GDM1 (cell line): ENCODE data around the gene USP17L11.
"Not testable (repeated sequence)": the region's sequence is repeated elsewhere in the genome, so short reads cannot be mapped to it uniquely, and the experiment has no call there.

ENCODE experiments used
- DNase-seq: peaks from one replicate; lab custom pipeline; 2025; lab: John Stamatoyannopoulos, UW

The USP17L11 gene, protein sequence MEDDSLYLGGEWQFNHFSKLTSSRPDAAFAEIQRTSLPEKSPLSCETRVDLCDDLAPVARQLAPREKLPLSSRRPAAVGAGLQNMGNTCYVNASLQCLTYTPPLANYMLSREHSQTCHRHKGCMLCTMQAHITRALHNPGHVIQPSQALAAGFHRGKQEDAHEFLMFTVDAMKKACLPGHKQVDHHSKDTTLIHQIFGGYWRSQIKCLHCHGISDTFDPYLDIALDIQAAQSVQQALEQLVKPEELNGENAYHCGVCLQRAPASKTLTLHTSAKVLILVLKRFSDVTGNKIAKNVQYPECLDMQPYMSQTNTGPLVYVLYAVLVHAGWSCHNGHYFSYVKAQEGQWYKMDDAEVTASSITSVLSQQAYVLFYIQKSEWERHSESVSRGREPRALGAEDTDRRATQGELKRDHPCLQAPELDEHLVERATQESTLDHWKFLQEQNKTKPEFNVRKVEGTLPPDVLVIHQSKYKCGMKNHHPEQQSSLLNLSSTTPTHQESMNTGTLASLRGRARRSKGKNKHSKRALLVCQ

DNA sequence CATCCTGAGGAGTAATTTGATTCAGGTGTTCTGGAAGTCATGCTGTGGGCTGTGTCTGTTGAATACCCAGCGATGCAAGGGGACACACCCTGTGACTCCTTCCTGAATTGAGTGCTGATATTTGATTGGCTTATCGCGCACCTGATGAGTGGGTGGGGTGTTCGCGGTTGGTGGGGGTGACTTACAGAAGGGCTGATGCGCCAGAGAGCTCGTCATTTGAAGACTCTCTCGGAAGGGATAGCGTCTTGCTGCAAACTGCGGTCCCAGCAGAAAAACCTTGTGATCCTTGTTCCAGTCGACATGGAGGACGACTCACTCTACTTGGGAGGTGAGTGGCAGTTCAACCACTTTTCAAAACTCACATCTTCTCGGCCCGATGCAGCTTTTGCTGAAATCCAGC, at the start of gene USP17L11:
Gene USP17L11 (plus strand): TSS at position 301 of the 400 bp plus-strand sequence. CDS start 0 bp downstream, at position 301.
- not testable (repeated sequence) for DNase-seq

DNA sequence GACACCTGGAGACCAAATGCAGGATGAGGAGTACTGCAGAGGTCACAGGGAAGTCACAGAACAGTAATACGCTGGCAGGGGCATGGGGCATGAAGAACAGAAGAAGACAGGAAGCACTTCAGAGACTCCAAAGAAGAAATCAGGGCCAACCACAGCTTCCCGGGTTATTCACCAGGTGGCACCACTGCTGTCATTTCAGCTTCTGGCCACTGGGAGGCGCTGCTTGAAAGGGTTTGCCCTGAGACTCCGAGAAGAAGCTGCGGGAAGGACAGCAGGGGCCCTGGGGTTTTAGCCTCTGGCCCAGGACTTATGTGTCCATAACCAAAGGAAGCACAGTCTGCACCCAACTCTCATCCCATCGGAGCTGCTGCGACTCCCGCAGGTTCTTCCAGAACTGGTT, 49.2 kb upstream of the USP17L11 start:
- DNase-seq, result not testable (repeated sequence)

DNA sequence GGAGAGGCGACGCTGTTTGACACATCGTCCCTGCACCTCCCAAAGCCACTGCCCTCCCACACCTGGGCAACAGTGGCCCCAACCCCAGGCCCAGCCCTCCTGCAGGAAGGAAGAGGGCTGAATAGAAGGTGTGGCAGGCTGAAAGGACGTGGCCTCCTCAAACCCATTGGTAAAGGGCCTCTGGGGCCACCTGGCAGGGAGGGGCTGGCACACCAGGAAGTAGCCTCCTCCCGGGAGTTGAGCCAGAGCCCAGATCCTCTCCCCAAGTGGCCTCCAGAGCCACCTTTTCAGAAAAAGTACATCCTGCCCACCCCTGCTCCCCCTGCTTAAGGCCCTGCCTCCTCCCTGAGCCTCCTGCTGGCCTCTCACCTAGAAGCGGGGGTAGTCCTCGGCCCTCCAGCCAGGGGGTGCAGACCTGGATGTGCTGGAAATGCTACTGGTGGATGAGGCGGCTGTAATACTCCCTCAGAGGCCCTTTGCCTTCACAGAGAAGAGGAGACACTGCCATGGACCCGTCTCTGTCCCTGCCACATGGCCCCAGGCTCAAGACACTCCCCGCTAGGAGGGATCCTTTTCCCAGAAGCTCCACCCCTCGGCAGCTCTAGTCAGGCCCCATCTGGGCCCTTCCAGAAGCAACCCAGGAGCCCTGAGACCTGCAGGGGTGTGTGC, 45.3 kb upstream of the USP17L11 start, which contains the start of gene FAM90A26:
Gene FAM90A26 (plus strand): TSS at position 619 of the 669 bp plus-strand sequence. CDS start 2,764 bp downstream, outside the sequence.
- DNase-seq, result not testable (repeated sequence)

DNA sequence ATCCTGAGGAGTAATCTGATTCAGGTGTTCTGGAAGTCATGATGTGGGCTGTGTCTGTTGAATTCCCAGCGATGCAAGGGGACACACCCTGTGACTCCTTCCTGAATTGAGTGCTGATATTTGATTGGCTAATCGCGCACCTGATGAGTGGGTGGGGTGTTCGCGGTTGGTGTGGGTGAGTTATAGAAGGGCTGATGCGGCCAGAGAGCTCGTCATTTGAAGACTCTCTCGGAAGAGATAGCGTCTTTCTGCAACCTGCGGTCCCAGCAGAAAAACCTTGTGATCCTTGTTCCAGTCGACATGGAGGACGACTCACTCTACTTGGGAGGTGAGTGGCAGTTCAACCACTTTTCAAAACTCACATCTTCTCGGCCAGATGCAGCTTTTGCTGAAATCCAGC, 4.8 kb upstream of the USP17L11 start, which contains the start of gene USP17L10:
Gene USP17L10 (plus strand): TSS at position 301 of the 400 bp plus-strand sequence. CDS start 0 bp downstream, at position 301.
- DNase-seq, result not testable (repeated sequence)

DNA sequence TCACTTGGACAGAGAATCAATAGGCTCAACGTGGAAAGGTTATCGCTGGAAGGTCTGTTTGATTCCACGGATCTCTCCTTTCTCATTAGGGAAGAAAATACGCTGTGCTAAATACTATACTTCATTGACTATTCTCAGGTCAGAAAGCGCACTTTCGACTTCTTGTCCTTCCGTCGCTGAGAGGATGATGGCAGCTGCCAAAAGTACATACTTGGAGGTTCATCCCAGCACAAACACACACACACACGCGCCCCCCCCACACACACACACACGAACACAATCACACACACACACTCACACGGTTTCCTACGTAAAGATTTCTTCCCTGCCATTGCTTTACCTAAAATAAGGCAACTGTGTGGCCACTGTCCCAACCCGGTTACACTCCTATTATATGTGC, 504 bp upstream of the USP17L11 start:
- DNase-seq, result not testable (repeated sequence)

DNA sequence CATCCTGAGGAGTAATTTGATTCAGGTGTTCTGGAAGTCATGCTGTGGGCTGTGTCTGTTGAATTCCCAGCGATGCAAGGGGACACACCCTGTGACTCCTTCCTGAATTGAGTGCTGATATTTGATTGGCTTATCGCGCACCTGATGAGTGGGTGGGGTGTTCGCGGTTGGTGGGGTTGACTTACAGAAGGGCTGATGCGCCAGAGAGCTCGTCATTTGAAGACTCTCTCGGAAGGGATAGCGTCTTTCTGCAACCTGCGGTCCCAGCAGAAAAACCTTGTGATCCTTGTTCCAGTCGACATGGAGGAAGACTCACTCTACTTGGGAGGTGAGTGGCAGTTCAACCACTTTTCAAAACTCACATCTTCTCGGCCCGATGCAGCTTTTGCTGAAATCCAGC, 4.6 kb downstream of the USP17L11 start, which contains the start of gene USP17L12:
Gene USP17L12 (plus strand): TSS at position 301 of the 400 bp plus-strand sequence. CDS start 0 bp downstream, at position 301.
- DNase-seq, result not testable (repeated sequence)

DNA sequence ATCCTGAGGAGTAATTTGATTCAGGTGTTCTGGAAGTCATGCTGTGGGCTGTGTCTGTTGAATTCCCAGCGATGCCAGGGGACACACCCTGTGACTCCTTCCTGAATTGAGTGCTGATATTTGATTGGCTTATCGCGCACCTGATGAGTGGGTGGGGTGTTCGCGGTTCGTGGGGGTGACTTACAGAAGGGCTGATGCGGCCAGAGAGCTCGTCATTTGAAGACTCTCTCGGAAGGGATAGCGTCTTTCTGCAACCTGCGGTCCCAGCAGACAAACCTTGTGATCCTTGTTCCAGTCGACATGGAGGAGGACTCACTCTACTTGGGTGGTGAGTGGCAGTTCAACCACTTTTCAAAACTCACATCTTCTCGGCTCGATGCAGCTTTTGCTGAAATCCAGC, 9.4 kb downstream of the USP17L11 start, which contains the start of gene USP17L13:
Gene USP17L13 (plus strand): TSS at position 301 of the 400 bp plus-strand sequence. CDS start 0 bp downstream, at position 301.
- not testable (repeated sequence) for DNase-seq

DNA sequence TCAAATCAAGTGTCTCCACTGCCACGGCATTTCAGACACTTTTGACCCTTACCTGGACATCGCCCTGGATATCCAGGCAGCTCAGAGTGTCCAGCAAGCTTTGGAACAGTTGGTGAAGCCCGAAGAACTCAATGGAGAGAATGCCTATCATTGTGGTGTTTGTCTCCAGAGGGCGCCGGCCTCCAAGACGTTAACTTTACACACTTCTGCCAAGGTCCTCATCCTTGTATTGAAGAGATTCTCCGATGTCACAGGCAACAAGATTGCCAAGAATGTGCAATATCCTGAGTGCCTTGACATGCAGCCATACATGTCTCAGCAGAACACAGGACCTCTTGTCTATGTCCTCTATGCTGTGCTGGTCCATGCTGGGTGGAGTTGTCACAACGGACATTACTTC, 15.0 kb downstream of the USP17L11 start:
- not testable (repeated sequence) for DNase-seq

DNA sequence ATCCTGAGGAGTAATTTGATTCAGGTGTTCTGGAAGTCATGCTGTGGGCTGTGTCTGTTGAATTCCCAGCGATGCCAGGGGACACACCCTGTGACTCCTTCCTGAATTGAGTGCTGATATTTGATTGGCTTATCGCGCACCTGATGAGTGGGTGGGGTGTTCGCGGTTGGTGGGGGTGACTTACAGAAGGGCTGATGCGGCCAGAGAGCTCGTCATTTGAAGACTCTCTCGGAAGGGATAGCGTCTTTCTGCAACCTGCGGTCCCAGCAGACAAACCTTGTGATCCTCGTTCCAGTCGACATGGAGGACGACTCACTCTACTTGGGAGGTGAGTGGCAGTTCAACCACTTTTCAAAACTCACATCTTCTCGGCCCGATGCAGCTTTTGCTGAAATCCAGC, 18.9 kb downstream of the USP17L11 start, which contains the start of gene USP17L15:
Gene USP17L15 (plus strand): TSS at position 301 of the 400 bp plus-strand sequence. CDS start 0 bp downstream, at position 301.
- not testable (repeated sequence) for DNase-seq

DNA sequence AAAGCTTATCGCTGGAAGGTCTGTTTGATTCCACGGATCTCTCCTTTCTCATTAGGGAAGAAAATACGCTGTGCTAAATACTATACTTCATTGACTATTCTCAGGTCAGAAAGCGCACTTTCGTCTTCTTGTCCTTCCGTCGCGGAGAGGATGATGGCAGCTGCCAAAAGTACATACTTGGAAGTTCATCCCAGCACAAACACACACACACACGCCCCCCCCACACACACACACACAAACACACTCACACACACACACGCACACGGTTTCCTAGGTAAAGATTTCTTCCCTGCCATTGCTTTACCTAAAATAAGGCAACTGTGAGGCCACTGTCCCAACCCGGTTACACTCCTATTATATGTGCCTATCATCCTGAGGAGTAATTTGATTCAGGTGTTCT, 23.3 kb downstream of the USP17L11 start:
- not testable (repeated sequence) for DNase-seq

DNA sequence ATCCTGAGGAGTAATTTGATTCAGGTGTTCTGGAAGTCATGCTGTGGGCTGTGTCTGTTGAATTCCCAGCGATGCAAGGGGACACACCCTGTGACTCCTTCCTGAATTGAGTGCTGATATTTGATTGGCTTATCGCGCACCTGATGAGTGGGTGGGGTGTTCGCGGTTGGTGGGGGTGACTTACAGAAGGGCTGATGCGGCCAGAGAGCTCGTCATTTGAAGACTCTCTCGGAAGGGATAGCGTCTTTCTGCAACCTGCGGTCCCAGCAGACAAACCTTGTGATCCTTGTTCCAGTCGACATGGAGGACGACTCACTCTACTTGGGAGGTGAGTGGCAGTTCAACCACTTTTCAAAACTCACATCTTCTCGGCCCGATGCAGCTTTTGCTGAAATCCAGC, 28.4 kb downstream of the USP17L11 start, which contains the start of gene USP17L17:
Gene USP17L17 (plus strand): TSS at position 301 of the 400 bp plus-strand sequence. CDS start 0 bp downstream, at position 301.
- not testable (repeated sequence) for DNase-seq

DNA sequence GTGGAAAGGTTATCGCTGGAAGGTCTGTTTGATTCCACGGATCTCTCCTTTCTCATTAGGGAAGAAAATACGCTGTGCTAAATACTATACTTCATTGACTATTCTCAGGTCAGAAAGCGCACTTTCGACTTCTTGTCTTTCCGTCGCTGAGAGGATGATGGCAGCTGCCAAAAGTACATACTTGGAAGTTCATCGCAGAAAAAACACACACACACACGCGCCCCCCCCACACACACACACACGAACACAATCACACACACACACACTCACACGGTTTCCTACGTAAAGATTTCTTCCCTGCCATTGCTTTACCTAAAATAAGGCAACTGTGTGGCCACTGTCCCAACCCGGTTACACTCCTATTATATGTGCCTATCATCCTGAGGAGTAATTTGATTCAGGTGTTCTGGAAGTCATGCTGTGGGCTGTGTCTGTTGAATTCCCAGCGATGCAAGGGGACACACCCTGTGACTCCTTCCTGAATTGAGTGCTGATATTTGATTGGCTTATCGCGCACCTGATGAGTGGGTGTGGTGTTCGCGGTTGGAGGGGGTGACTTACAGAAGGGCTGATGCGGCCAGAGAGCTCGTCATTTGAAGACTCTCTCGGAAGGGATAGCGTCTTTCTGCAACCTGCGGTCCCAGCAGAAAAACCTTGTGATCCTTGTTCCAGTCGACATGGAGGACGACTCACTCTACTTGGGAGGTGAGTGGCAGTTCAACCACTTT, 32.9 kb downstream of the USP17L11 start, which contains the start of gene USP17L18:
Gene USP17L18 (plus strand): TSS at position 678 of the 728 bp plus-strand sequence. CDS start 0 bp downstream, at position 678.
- DNase-seq, result not testable (repeated sequence)

DNA sequence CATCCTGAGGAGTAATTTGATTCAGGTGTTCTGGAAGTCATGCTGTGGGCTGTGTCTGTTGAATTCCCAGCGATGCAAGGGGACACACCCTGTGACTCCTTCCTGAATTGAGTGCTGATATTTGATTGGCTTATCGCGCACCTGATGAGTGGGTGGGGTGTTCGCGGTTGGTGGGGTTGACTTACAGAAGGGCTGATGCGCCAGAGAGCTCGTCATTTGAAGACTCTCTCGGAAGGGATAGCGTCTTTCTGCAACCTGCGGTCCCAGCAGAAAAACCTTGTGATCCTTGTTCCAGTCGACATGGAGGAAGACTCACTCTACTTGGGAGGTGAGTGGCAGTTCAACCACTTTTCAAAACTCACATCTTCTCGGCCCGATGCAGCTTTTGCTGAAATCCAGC, 37.9 kb downstream of the USP17L11 start, which contains the start of gene USP17L19:
Gene USP17L19 (plus strand): TSS at position 301 of the 400 bp plus-strand sequence. CDS start 0 bp downstream, at position 301.
- DNase-seq, result not testable (repeated sequence)

DNA sequence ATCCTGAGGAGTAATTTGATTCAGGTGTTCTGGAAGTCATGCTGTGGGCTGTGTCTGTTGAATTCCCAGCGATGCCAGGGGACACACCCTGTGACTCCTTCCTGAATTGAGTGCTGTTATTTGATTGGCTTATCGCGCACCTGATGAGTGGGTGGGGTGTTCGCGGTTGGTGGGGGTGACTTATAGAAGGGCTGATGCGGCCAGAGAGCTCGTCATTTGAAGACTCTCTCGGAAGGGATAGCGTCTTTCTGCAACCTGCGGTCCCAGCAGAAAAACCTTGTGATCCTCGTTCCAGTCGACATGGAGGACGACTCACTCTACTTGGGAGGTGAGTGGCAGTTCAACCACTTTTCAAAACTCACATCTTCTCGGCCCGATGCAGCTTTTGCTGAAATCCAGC, 42.6 kb downstream of the USP17L11 start, which contains the start of gene USP17L20:
Gene USP17L20 (plus strand): TSS at position 301 of the 400 bp plus-strand sequence. CDS start 0 bp downstream, at position 301.
- not testable (repeated sequence) for DNase-seq

DNA sequence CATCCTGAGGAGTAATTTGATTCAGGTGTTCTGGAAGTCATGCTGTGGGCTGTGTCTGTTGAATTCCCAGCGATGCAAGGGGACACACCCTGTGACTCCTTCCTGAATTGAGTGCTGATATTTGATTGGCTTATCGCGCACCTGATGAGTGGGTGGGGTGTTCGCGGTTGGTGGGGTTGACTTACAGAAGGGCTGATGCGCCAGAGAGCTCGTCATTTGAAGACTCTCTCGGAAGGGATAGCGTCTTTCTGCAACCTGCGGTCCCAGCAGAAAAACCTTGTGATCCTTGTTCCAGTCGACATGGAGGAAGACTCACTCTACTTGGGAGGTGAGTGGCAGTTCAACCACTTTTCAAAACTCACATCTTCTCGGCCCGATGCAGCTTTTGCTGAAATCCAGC, 47.4 kb downstream of the USP17L11 start, which contains the start of gene USP17L21:
Gene USP17L21 (plus strand): TSS at position 301 of the 400 bp plus-strand sequence. CDS start 0 bp downstream, at position 301.
- not testable (repeated sequence) for DNase-seq
